ENCODE results near the gene TAS2R8.
"Not testable (repeated sequence)": the region's sequence is repeated elsewhere in the genome, so short reads cannot be mapped to it uniquely, and the experiment has no call there.

Gene TAS2R8

GRCh38 chr12:10807186-10807585 is at the start of gene TAS2R8:
Gene TAS2R8, minus strand, starts transcription at chr12:10807286. Its CDS starts 306 bp downstream, at chr12:10806980.
- no peak for DNase-seq

GRCh38 chr12:10855807-10856206 is 48.7 kb upstream of the TAS2R8 start:
- no peak for DNase-seq

DNA sequence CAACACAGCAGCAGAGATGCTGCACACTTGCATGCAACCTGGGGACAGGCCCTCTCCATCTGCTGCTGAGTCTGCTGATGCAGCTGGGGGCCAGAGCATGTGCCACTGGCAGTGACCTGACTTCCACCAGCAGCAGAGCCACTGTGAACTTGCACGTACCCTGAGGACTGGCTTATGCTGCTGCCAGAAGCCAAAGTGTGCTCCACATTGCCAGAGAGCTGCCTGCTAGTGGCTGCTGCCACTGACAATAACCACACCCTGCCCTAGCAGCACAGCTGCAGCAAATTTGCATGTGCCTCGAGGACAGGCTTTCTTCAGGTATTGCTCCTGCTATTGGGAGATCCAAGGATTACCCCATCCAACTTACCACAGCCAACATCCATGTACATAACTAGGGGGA is 46.7 kb upstream of the TAS2R8 start:
- DNase-seq: no peak

DNA sequence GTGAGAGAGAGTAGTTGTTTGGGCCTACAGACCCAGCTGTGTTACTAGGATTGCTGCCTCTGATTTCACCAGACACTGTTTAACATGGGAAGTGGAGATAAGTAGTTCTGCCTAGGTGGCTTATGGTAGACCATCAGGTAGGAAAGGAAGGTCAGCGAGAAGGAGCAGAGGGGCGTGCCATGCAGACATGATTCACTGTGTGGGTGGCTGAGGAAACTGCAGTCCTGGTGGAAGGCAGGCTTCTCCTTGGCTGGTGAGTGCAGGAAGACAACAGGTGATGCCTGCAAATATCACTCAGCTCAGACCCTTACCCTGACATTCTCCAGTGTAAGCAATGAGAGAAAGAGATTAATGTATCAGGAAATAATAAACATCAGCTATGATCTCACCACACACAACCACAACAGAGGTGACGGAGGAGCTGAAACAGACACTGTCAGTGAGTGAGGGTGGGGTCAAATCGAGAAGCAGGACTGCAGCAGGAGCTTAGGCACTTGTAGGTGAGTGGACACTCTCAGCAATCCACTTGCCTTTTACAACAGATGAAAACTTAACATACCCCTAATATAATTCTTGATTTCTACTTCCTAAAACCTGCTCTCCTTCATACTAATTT is 44.3 kb upstream of the TAS2R8 start:
- DNase-seq: no peak

GRCh38 chr12:10849425-10849878 is 42.4 kb upstream of the TAS2R8 start, which contains the start of gene PRR4:
Gene PRR4, minus strand, starts transcription at chr12:10849475. Its CDS starts 38 bp downstream, at chr12:10849437.
- DNase-seq: no peak

- no peak for DNase-seq
Measured at GRCh38 chr12:10847744-10848143, 40.7 kb upstream of the TAS2R8 start.

DNA sequence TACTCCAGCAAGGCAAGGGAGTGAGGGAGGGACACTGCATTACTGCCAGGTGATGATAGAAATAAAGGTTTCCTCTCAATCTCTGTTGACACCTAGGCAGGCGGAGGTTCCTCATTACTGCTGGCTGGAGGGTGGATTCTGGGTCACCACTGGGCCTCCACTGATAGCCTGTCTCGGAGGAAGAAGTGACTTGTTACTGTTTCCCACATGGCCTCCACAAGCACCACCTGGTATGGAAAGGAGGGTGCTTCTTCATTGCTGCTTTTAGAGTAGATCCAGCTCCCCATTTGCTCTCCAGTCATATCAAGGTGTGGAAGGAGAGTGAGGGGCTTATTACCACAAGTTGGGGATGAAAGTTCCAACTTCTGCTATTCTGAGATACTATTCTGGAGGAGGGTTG is 35.8 kb upstream of the TAS2R8 start:
- no peak for DNase-seq

GRCh38 chr12:10838461-10838860 is 31.4 kb upstream of the TAS2R8 start:
- no peak for DNase-seq

DNA sequence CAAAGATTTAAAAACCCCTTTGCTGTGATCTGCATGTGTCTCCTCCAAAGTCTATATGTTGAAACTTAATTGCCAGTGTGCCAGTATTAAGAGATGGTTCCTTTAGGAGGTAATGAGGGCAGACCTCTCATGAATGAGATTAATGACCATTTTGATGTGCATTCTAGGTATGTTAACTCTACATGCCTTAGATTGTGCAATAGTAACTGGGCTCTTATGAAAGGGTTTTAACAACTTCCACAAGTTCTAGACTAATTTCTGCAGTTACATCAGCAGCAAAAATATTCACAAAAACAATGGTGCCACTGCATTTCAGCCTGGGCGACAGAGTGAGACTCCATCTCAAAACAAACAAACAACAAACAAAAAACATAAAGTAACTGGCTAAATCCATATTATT is 22.9 kb upstream of the TAS2R8 start:
- no peak for DNase-seq

DNA sequence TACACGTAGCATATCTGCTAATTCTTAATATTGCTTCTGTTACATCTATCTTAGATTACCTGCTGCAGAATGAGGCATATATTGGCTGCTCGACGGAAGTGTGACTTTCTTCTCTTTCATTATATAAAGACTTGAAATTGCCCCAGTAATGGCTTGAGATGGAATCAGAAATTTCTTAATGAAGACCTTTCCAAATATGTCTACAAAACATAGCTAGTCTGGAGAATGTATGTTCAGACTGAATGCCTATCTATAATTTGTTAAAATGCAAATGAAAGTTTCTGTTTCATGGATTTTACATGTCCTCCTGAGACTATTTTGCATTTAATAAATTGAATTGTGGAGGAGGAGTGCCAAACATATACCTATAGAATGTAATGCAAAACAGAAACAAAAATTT is 19.2 kb upstream of the TAS2R8 start, which contains the start of gene TAS2R10:
Gene TAS2R10 (minus strand): TSS at position 101 of the 400 bp plus-strand sequence. CDS start 89 bp downstream, at position 12.
- no peak for DNase-seq

- DNase-seq: no peak
Measured at GRCh38 chr12:10824957-10825356, 17.9 kb upstream of the TAS2R8 start.

DNA sequence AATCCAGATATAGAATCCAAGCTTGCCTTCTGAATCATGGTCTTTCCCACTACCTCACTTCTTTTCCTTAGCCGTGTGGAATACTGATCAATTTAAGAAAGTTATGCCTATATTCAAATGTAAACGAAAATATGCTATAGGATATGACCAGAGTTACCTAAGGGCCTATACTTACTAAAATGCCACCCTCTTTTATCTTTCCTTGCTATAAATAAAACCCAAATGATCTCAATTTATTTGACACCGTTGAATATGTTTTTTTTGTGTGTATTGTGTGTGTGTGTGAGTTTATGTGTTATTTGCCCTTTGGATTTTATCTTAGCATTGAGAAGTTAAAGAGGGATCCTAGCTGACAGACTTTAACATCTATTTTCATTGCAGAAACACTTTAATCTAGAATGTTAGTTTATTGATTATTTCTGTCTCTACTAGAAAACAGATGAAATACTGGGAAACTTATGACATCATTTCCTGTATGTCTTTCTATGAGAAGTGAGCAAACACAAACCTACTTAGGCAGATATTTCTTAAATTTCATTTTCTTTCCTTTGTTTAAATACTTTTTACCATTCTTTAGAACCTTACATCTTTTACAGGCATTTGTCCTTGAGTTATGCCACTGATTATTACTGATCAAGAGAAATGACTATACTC is 4.9 kb upstream of the TAS2R8 start:
- DNase-seq: no peak

GRCh38 chr12:10810068-10810467 is 3.0 kb upstream of the TAS2R8 start, which contains the start of gene TAS2R9:
Gene TAS2R9, minus strand, starts transcription at chr12:10810168. Its CDS starts 93 bp downstream, at chr12:10810075.
- DNase-seq: no peak

DNA sequence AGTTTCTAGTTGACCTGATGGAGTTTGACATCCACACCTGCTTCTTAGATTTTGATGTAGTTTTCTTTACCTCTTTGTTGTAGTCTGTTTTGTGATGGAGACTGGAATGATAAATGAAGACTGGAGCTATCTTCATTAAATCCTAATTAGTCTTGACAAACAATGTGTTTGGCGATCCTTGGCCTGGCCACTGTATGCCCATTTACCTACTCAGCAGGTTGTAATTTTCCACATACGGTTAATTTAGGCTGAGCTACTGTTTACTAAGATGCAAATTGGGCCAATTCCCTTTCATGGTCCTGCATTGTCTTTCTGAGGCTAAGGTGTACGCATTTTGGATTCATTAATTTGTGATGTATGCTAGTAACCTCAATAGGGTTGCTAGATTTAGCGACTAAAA is 4.5 kb downstream of the TAS2R8 start, which contains the start of gene TAS2R7:
Gene TAS2R7 (minus strand): TSS at position 41 of the 400 bp plus-strand sequence. CDS start 57 bp downstream, outside the sequence.
- DNase-seq: no peak

GRCh38 chr12:10801741-10802140 is 5.3 kb downstream of the TAS2R8 start:
- DNase-seq: no peak

DNA sequence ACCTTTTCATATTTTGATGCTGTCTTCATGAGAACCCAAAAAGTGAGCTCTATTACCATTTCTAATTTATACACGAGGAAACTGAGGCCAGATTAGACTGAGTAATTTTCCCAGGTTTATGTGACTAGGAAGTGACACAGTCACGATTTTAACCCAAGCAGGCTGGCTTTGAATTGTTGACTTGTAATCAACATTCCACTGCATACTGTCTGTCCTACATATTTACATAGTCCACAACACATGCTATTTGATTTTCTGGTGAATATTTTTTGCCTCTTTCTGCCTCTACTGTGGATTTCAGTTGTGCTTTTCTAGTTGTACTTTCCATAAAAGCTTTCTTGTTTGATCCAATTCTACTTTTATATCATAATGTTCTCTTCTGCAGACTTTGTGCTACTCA is 12.9 kb downstream of the TAS2R8 start:
- no peak for DNase-seq

GRCh38 chr12:10791769-10792168 is 15.3 kb downstream of the TAS2R8 start:
- DNase-seq: not testable (repeated sequence)

DNA sequence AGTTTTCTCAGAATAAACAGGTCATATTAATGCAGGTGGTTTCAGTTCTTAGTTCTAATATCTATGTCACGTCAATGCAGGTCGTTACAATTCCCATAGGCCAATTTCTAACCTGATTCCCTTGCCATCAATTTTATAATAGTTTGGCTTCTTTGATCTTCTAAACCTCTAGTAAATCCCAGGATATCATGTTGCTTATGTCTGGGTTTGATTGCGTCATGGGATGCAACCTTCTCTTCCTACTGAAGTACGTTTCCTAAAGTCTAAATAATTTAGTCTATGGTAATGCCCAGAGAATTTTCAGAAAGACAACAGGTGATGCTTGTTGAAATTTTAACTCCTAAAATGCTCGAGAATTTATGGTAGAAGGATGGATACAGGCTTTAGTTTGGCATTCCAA is 23.8 kb downstream of the TAS2R8 start:
- DNase-seq: no peak

GRCh38 chr12:10779103-10779502 is 28.0 kb downstream of the TAS2R8 start:
- no peak for DNase-seq

DNA sequence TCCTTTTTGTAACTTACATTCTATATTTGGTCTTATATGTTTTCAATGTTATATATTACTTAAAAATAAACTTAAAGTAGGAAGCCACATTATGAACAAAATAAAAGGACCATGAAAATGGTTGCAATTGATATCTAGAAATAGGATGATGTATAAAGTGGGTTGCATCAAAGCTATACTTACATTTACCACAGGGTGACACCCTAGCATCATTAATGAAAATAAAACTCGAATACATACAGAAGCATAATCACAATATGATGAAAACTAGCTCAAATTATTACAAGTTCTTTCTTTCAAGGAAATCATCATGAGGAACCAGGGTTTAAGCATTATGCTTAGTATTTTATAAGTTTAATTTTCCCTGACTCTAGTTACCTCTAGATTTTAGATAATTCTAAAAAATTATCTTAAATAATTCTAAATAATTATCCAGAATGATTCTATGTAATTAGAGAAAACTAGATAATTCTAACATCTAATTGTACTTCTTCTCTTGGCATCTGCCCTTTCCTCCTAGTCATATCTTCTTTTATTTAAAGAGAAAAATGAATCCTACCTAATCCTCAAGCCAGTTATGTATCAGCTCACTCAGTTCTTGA is 35.9 kb downstream of the TAS2R8 start:
- DNase-seq: peak; percentile 8

DNA sequence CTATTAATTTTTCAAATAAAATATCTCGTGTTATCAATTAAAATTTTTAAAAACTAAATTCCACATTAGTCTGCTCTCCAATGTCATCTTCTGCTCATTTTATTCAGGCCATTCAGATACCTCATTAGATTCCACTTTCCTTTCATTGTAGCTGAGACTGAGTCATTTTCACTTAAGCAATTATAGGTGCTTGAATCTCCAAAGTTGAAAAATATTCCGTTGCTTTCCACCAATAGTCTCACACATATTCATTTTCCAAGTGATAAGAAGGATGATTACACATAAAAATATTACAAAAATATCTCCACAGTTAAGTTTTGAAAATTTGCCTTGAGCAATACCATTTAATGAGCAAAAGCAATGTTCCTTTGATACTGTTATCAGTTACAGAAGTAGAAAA is 47.4 kb downstream of the TAS2R8 start:
- DNase-seq: no peak

DNA sequence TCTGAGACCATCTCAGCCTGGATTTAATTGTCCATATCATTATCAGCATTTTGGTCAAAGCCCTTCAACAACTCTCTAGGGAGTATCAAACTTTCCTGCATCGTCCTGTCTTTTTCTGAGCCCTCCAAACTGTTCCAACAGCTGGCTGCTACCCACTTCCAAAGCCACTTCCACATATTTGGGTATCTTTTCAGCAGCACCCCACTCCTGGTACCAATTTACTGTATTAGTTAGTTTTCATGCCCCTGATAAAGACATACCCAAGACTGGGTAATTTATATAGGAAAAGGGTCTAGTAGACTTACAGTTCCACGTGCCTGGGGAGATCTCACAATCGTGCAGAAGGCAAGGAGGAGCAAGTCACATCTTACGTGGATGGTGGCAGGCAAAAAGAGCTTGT is 50.9 kb downstream of the TAS2R8 start:
- DNase-seq: no peak
